Endodermal cell (in vitro differentiated cells): Measurements from ENCODE around the gene MYO7B. TPM values are rescaled to one million over a fixed set of nuclear protein-coding genes. Genes with fewer than 3 reads are reported as not detected.

ENCODE experiments used
- DNase-seq: peaks from one replicate; pipeline ENCODE4 v3.0.0-alpha.2; 2017
- H3K27ac ChIP-seq: 2 replicates; pipeline ENCODE4 v1.5.1; 2013; ENCODE audit warnings: mild to moderate bottlenecking, low read depth, low read length, moderate library complexity
- H3K27me3 ChIP-seq: 2 replicates; pipeline ENCODE4 v1.6.1; 2013; ENCODE audit warnings: mild to moderate bottlenecking, low read length, moderate library complexity; ENCODE audit not compliant: insufficient read depth, control insufficient read depth, poor library complexity, severe bottlenecking
- H3K36me3 ChIP-seq: 2 replicates; pipeline ENCODE4 v1.7.0; 2013; ENCODE audit warnings: mild to moderate bottlenecking, low read length, moderate library complexity; ENCODE audit not compliant: control insufficient read depth, insufficient read depth
- H3K4me1 ChIP-seq: one replicate; pipeline ENCODE4 v1.7.0; 2013; ENCODE audit warnings: low read length; ENCODE audit not compliant: control insufficient read depth, insufficient read depth
- H3K4me3 ChIP-seq: 2 replicates; pipeline ENCODE4 v1.5.1; 2013; ENCODE audit warnings: mild to moderate bottlenecking, low read length, moderate library complexity
- H3K9ac ChIP-seq: 2 replicates; pipeline ENCODE4 v1.6.1; 2013; ENCODE audit warnings: mild to moderate bottlenecking, low read length, moderate library complexity; ENCODE audit not compliant: poor library complexity, severe bottlenecking; ENCODE audit errors: extremely low read depth
- H3K9me3 ChIP-seq: 2 replicates; pipeline ENCODE4 v1.6.1; 2013; ENCODE audit warnings: mild to moderate bottlenecking, low read length, moderate library complexity; ENCODE audit not compliant: control insufficient read depth
- H3K27ac Mint-ChIP-seq: 2 replicates; pipeline ENCODE4 v1.8.0; 2020; ENCODE audit warnings: mixed read lengths
- H3K27me3 Mint-ChIP-seq: 2 replicates; pipeline ENCODE4 v1.8.0; 2021; ENCODE audit warnings: mild to moderate bottlenecking, mixed read lengths; ENCODE audit not compliant: insufficient read depth
- H3K36me3 Mint-ChIP-seq: 2 replicates; pipeline ENCODE4 v1.8.0; 2020; ENCODE audit warnings: low read depth, mixed read lengths
- H3K4me1 Mint-ChIP-seq: 2 replicates; pipeline ENCODE4 v1.8.0; 2020; ENCODE audit warnings: mixed read lengths
- H3K4me3 Mint-ChIP-seq: 2 replicates; pipeline ENCODE4 v1.8.0; 2020; ENCODE audit warnings: mild to moderate bottlenecking, moderate library complexity, mixed read lengths
- H3K9me3 Mint-ChIP-seq: 2 replicates; pipeline ENCODE4 v1.8.0; 2020; ENCODE audit warnings: mild to moderate bottlenecking, mixed read lengths
- WGBS, 2 experiments: methylation state at CpG; one replicate each; pipeline versions ENCODE4 v1.1.5 to v1.1.7; 2013; ENCODE audit warnings: missing lambda C conversion rate in 2 of 2, mixed read lengths in 1 of 2; ENCODE audit not compliant: insufficient coverage in 1 of 2, insufficient read length in 1 of 2; 5-methylcytosine and 5-hydroxymethylcytosine counted together
- total RNA-seq, 2 donors: library from RNA; stranded (reverse); fragmentation: NEBNext Ultra II Directional in 1 of 2; extraction: Animal tissue kit (Norgen Biotek cat#: 25700) in 1 of 2; gene quantifications; 2 replicates in 1 of 2; 3 replicates in 1 of 2; pipeline ENCODE4 v1.2.1, GENCODE V29; 2021
- TF ChIP-seq, protein P1 (sequence below): fragments of 200-600 bp; sonication (generic); conservative IDR thresholded peaks from 2 replicates; pipeline ENCODE4 v1.5.0; 2021; ENCODE audit warnings: antibody characterized with exemption, mild to moderate bottlenecking

MYO7B gene
- total RNA-seq, 2 donors from 2014 or later = 0.11 TPM; not detected in 1

GRCh38 chr2:127609818-127610217 is 74.3 kb downstream of the MYO7B start:
- peak; percentile 26 for DNase-seq
- no peaks in the 10 kb centered on the region for H3K36me3 ChIP-seq
- no peak overlapping the region for H3K4me3 ChIP-seq
- Mint-ChIP-seq H3K27me3 (peaks cover 4% of the 10 kb centered on the region), H3K36me3 (no peaks in the 10 kb centered on the region), H3K27ac (no peak overlapping the region), H3K4me3 (no peak overlapping the region), H3K4me1 (no peaks in the 10 kb centered on the region), H3K9me3 (peaks cover 14% of the 10 kb centered on the region)
- H3K27ac ChIP-seq = no peak overlapping the region
- H3K9ac ChIP-seq = no peak overlapping the region
- TF ChIP-seq, protein P1, sequence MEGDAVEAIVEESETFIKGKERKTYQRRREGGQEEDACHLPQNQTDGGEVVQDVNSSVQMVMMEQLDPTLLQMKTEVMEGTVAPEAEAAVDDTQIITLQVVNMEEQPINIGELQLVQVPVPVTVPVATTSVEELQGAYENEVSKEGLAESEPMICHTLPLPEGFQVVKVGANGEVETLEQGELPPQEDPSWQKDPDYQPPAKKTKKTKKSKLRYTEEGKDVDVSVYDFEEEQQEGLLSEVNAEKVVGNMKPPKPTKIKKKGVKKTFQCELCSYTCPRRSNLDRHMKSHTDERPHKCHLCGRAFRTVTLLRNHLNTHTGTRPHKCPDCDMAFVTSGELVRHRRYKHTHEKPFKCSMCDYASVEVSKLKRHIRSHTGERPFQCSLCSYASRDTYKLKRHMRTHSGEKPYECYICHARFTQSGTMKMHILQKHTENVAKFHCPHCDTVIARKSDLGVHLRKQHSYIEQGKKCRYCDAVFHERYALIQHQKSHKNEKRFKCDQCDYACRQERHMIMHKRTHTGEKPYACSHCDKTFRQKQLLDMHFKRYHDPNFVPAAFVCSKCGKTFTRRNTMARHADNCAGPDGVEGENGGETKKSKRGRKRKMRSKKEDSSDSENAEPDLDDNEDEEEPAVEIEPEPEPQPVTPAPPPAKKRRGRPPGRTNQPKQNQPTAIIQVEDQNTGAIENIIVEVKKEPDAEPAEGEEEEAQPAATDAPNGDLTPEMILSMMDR = no peak
- H3K9me3 ChIP-seq = peaks cover 15% of the 10 kb centered on the region
- no peaks in the 10 kb centered on the region for H3K4me1 ChIP-seq
- no peaks in the 10 kb centered on the region for H3K27me3 ChIP-seq
- 80 to 92% methylated on average over 2 to 8 of the region's 8 CpGs for WGBS, 2 experiments

GRCh38 chr2:127610561-127610960 is 75.1 kb downstream of the MYO7B start:
- Histone ChIP-seq H3K9ac (no peak overlapping the region), H3K27ac (no peak overlapping the region), H3K36me3 (no peaks in the 10 kb centered on the region), H3K9me3 (peaks cover 15% of the 10 kb centered on the region), H3K4me3 (no peak overlapping the region), H3K4me1 (no peaks in the 10 kb centered on the region), H3K27me3 (no peaks in the 10 kb centered on the region)
- peaks cover 14% of the 10 kb centered on the region for H3K9me3 Mint-ChIP-seq
- H3K4me1 Mint-ChIP-seq = no peaks in the 10 kb centered on the region
- DNase-seq = peak; percentile 24
- H3K36me3 Mint-ChIP-seq = no peaks in the 10 kb centered on the region
- 87% methylated on average over 1 of the region's 1 CpG; no CpG with 5 or more reads in 1 of the 2 experiments for WGBS, 2 experiments
- H3K27me3 Mint-ChIP-seq = peaks cover 6% of the 10 kb centered on the region
- TF ChIP-seq, protein P1 = no peak
- H3K4me3 Mint-ChIP-seq = no peak overlapping the region
- no peak overlapping the region for H3K27ac Mint-ChIP-seq

DNA sequence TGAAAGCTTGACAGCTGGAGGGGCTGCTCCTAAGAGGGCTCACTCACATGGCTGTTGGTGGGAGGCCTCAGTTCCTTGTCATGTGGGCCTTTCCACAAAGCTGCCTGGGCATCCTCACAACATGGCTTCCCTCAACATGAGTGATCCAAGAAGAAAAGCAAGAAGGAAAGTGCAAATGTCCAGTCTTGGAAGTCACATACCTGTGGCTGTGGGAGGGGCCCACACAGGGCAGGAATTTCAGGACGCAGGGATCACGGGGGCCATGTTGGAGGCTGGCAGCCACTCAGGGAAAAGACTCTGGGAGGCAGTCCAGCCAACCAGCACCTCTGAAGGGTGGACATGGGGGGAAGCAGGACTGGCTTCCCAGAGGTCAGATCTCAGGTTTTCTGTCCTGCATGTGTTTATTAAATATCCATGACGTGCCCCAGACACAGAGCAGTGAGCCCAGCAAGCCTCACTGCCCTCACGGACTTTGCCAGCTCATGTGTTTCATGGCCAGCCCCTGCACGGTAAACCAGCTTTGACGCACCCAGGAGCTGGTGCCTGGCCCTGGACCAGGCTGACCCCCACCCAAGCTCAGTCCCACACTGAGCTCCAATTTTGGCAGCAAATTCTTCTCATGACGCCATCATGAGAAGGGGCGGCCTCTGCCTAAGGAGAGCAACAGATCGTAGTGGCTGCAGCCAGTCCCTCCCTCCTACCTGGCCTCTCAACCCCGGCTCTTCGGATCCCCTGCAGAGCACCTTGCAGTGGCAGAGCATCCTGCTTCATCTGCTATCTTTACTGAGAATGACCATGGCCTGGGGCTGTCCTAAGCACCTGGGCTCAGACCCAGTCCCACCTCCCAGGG is 75.8 kb downstream of the MYO7B start:
- H3K36me3 Mint-ChIP-seq = no peaks in the 10 kb centered on the region
- no peak overlapping the region for H3K4me3 Mint-ChIP-seq
- Histone ChIP-seq H3K9ac (no peak overlapping the region), H3K9me3 (peaks cover 15% of the 10 kb centered on the region), H3K4me1 (no peaks in the 10 kb centered on the region), H3K27me3 (no peaks in the 10 kb centered on the region), H3K27ac (no peak overlapping the region), H3K36me3 (no peaks in the 10 kb centered on the region), H3K4me3 (no peak overlapping the region)
- H3K27me3 Mint-ChIP-seq = peaks cover 6% of the 10 kb centered on the region
- peaks cover 5% of the 10 kb centered on the region for H3K4me1 Mint-ChIP-seq
- TF ChIP-seq, protein P1 = no peak
- WGBS, 2 experiments = 91 to 96% methylated on average over 9 to 11 of the region's 11 CpGs
- H3K27ac Mint-ChIP-seq = no peak overlapping the region
- peak; percentile 45 for DNase-seq
- H3K9me3 Mint-ChIP-seq = peaks cover 14% of the 10 kb centered on the region
